ENCODE measurements around the gene EMILIN2. TPM values are rescaled to one million over a fixed set of nuclear protein-coding genes. Genes with fewer than 3 reads are reported as not detected.

EMILIN2 gene
- total RNA-seq, 3 donors from 2014 or later: 19.2 to 22.3 (median 21.5) TPM

Other genes with a start within 250 kb of the EMILIN2 start
- 10 to 100 TPM; 60.4 to 63.5 (median 60.7) TPM for gene SMCHD1, start 191.3 kb upstream of the EMILIN2 start, total RNA-seq
- 10 to 100 TPM; 55.5 to 66.6 (median 60.6) TPM for gene LPIN2, start 166.1 kb downstream of the EMILIN2 start, total RNA-seq

All from activated T-cell treated with anti-CD3 and anti-CD28 coated beads, Interleukin-2, amount 50 U/mL, for 4 hours (primary cell).